ENCODE results near the gene ASTN1. TPM values are rescaled to one million over a fixed set of nuclear protein-coding genes. Genes with fewer than 3 reads are reported as not detected.

ASTN1 gene
- total RNA-seq, 2 experiments from 2014 or later = not detected

DNA sequence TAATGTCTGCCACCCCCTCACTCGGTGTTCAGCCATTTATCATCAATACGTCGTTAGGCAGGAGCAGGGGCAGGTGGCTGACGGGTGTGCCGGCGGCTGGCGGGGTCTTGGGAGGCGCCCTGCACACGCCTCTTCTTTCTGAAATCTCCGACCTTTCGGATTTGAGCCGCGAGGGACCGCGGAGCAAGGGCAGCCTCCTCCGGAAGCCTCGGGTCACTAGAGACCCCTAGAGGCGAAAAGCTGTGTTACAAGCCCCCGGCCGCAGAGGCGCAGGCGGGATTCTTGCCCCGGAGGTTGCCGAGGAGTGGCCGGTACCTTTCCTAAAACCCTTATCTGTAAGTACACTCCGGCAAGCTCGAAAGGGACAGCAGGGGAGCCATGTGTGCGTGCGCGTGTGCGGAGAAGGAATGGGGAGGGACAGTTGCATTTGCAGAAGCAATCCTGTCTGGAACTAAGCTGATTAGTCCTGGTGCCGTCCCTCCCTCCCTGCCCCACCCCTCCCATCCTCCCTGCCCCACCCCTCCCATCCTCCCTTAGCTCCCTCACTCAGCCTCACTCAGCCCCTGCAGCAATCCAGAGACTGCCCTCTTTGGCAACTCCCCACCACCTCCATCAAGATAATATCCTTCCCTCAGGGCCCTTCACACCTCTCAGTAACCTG is 17.2 kb upstream of the ASTN1 start:
- intact Hi-C loops (cut with micrococcal nuclease; ENCODE audit: unreplicated experiment) = no loop called here

GRCh38 chr1:177181280-177181630 is 16.7 kb upstream of the ASTN1 start:
- Histone ChIP-seq H3K4me1 (ENCODE audit: insufficient read depth, low read length, poor library complexity, severe bottlenecking) (no peaks in the 10 kb centered on the region), H3K36me3 (ENCODE audit: insufficient read depth, low read length) (no peaks in the 10 kb centered on the region), H3K4me3 (ENCODE audit: low read depth, low read length, poor library complexity, severe bottlenecking) (no peak overlapping the region), H2AFZ (ENCODE audit: low read length) (no peak overlapping the region; the same call in 1 of the 2 replicates), H3K9me3 (ENCODE audit: low read length) (no peaks in the 10 kb centered on the region), H3K4me2 (ENCODE audit: low read length) (no peak overlapping the region), H4K20me1 (ENCODE audit: insufficient read depth, low read length) (no peaks in the 10 kb centered on the region), H3K9me2 (ENCODE audit: insufficient read depth, low read length) (no peaks in the 10 kb centered on the region), H3K79me2 (ENCODE audit: insufficient read depth, low read depth, low read length) (no peaks in the 10 kb centered on the region), H3K27ac (ENCODE audit: low read depth, low read length, poor library complexity, severe bottlenecking) (no peak overlapping the region)
- intact Hi-C loops (cut with micrococcal nuclease; ENCODE audit: unreplicated experiment) = no loop called here
- BruUV-seq (replicated peaks) = no TSS peak
- ChIA-PET CTCF (ENCODE audit: unreplicated experiment) (no interaction called here), POLR2A (no interaction called here)
- DNase-seq (ENCODE audit: low spot score) = no peak
- TF ChIP-seq CTCF (conservative IDR thresholded peaks at IDR 0.05; ENCODE audit: low read length) (no peak), EZH2phosphoT487 (IDR thresholded peaks at IDR 0.05; ENCODE audit: borderline replicate concordance, low read depth, low read length) (no peak)

More for the DNA sequence above, 17.2 kb upstream of the ASTN1 start:
- H3K79me2 ChIP-seq (ENCODE audit: insufficient read depth, low read depth, low read length) = no peaks in the 10 kb centered on the region
- DNase-seq (ENCODE audit: low spot score) = peak; percentile 0
- H3K9me2 ChIP-seq (ENCODE audit: insufficient read depth, low read length) = no peaks in the 10 kb centered on the region
- no peak overlapping the region for H3K27ac ChIP-seq (ENCODE audit: low read depth, low read length, poor library complexity, severe bottlenecking)
- no peaks in the 10 kb centered on the region for H4K20me1 ChIP-seq (ENCODE audit: insufficient read depth, low read length)
- H2AFZ ChIP-seq (ENCODE audit: low read length) = no peak overlapping the region
- no peaks in the 10 kb centered on the region for H3K9me3 ChIP-seq (ENCODE audit: low read length)
- no peaks in the 10 kb centered on the region for H3K36me3 ChIP-seq (ENCODE audit: insufficient read depth, low read length)
- no peak overlapping the region for H3K4me3 ChIP-seq (ENCODE audit: low read depth, low read length, poor library complexity, severe bottlenecking)
- POLR2A ChIA-PET = no interaction called here
- no peak overlapping the region for H3K4me2 ChIP-seq (ENCODE audit: low read length)
- TF ChIP-seq EZH2phosphoT487 (IDR thresholded peaks at IDR 0.05; ENCODE audit: borderline replicate concordance, low read depth, low read length) (no peak), CTCF (conservative IDR thresholded peaks at IDR 0.05; ENCODE audit: low read length) (peak; percentile 60)
- no TSS peak for BruUV-seq (replicated peaks)
- no peaks in the 10 kb centered on the region for H3K4me1 ChIP-seq (ENCODE audit: insufficient read depth, low read length, poor library complexity, severe bottlenecking)
- CTCF ChIA-PET (ENCODE audit: unreplicated experiment) = no interaction called here

- H3K27ac ChIP-seq (ENCODE audit: low read depth, low read length, poor library complexity, severe bottlenecking) = no peak overlapping the region
- H3K9me2 ChIP-seq (ENCODE audit: insufficient read depth, low read length) = no peaks in the 10 kb centered on the region
- TF ChIP-seq EZH2phosphoT487 (IDR thresholded peaks at IDR 0.05; ENCODE audit: borderline replicate concordance, low read depth, low read length) (no peak), CTCF (conservative IDR thresholded peaks at IDR 0.05; ENCODE audit: low read length) (no peak)
- no peak overlapping the region for H3K4me2 ChIP-seq (ENCODE audit: low read length)
- POLR2A ChIA-PET = no interaction called here
- H3K4me1 ChIP-seq (ENCODE audit: insufficient read depth, low read length, poor library complexity, severe bottlenecking) = no peaks in the 10 kb centered on the region
- CTCF ChIA-PET (ENCODE audit: unreplicated experiment) = no interaction called here
- no peaks in the 10 kb centered on the region for H3K79me2 ChIP-seq (ENCODE audit: insufficient read depth, low read depth, low read length)
- H2AFZ ChIP-seq (ENCODE audit: low read length) = no peak overlapping the region
- no TSS peak for BruUV-seq (replicated peaks)
- no peaks in the 10 kb centered on the region for H3K9me3 ChIP-seq (ENCODE audit: low read length)
- intact Hi-C loops (cut with micrococcal nuclease; ENCODE audit: unreplicated experiment) = no loop called here
- H3K36me3 ChIP-seq (ENCODE audit: insufficient read depth, low read length) = no peaks in the 10 kb centered on the region
- no peak overlapping the region for H3K4me3 ChIP-seq (ENCODE audit: low read depth, low read length, poor library complexity, severe bottlenecking)
- no peak for DNase-seq (ENCODE audit: low spot score)
- H4K20me1 ChIP-seq (ENCODE audit: insufficient read depth, low read length) = no peaks in the 10 kb centered on the region
These were observed 10.6 kb upstream of the ASTN1 start for GRCh38 chr1:177174921-177175634.

Data from OCI-LY7 (cell line).